GM06990 (cell line): ENCODE data around the gene SP3.

Experiments
- DNase-seq: peaks from one replicate; pipeline ENCODE4 v3.0.0-alpha.2; 2011; ENCODE audit not compliant: insufficient read length; ENCODE audit errors: extremely low read depth
- H3K27me3 ChIP-seq: replicated peaks from 2 replicates; pipeline ENCODE4 v1.6.0; 2011; ENCODE audit warnings: low read length; ENCODE audit not compliant: control insufficient read depth, insufficient read depth
- H3K36me3 ChIP-seq: 2 replicates; pipeline ENCODE4 v1.5.1; 2011; ENCODE audit warnings: low read length; ENCODE audit not compliant: control insufficient read depth, insufficient read depth
- H3K4me3 ChIP-seq: replicated peaks from 2 replicates; pipeline ENCODE4 v1.5.1; 2011; ENCODE audit warnings: low read depth, mild to moderate bottlenecking, control low read depth, low read length
- TF ChIP-seq, protein P1 (sequence below): IDR thresholded peaks from 2 replicates; pipeline ENCODE4 v1.5.1; 2011; ENCODE audit warnings: low read length, control low read depth, mild to moderate bottlenecking, inconsistent platforms; ENCODE audit not compliant: insufficient read depth, poor library complexity, severe bottlenecking

SP3 gene

DNA sequence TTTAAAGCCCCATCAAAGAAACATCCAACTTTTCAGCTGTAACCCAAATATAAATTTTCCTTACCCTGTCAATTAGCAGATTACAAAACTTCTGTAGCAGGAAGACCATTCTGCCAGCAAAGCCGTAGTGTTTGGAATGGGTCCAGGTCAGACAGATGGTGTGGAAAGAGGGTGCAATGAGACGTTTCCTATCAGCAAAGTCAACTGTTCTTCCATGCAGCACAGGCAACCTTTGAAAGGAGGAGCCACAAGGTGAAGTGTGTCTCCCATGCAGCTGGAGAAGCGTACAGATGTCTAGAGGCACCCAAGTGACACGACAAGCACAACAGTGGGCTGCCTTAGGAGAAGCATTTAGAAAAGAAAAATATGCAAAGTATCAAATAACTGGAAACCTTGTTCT is 83.7 kb downstream of the SP3 start:
- DNase-seq, result no peak
- Histone ChIP-seq H3K36me3 (no peaks in the 10 kb centered on the region), H3K4me3 (no peak overlapping the region), H3K27me3 (no peaks in the 10 kb centered on the region)
- TF ChIP-seq, protein P1, sequence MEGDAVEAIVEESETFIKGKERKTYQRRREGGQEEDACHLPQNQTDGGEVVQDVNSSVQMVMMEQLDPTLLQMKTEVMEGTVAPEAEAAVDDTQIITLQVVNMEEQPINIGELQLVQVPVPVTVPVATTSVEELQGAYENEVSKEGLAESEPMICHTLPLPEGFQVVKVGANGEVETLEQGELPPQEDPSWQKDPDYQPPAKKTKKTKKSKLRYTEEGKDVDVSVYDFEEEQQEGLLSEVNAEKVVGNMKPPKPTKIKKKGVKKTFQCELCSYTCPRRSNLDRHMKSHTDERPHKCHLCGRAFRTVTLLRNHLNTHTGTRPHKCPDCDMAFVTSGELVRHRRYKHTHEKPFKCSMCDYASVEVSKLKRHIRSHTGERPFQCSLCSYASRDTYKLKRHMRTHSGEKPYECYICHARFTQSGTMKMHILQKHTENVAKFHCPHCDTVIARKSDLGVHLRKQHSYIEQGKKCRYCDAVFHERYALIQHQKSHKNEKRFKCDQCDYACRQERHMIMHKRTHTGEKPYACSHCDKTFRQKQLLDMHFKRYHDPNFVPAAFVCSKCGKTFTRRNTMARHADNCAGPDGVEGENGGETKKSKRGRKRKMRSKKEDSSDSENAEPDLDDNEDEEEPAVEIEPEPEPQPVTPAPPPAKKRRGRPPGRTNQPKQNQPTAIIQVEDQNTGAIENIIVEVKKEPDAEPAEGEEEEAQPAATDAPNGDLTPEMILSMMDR, result no peak

DNA sequence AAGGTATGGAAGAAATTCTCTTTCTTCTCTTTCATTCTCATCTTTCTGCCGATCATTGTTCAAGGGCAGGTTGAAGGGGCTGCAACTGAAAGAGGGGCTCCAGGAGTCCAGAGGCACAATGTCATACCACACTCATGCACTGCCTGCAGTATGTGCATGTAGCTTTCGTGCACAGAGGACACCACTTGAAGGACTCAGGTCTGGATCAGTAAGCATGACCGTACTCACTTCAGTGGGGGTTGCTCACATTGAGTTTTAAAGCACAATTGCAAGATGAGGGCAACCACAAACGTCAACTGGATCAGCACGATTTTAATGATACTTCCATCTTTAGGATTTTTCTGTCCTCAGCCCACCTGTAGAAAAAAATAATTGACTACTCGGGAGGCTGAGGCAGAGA is 84.6 kb downstream of the SP3 start:
- no peaks in the 10 kb centered on the region for H3K36me3 ChIP-seq
- H3K27me3 ChIP-seq, result no peaks in the 10 kb centered on the region
- no peak for DNase-seq
- no peak overlapping the region for H3K4me3 ChIP-seq
- TF ChIP-seq, protein P1, result no peak

DNA sequence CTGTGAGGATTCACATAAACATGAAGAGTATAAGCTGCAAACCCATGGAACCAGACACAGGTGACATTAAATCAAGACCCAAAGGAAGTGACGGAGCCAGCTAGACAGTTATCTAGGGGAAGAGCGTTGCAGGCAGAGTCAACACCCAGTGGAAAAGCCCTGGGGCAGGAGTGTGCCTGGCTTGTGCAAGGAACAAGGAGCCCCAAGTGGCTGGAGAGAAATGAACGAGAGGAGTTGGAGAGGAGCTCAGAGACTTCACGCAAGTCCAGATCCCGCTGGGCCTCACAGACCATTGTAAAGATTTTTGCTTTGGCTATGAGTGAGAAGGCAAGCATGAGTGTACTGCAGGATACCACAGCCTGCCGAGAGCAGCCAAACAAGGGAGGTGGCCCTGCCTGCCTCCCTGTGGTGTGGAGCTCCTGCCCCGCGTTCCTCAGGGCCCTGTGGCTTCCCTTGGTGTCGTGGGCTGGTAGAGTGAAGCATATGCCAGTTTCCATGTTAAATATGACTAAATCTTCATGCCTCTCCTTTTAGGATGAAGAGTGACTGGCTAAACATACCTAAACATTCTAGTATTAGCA is 88.2 kb downstream of the SP3 start:
- DNase-seq, result no peak
- H3K36me3 ChIP-seq, result no peaks in the 10 kb centered on the region
- no peak overlapping the region for H3K4me3 ChIP-seq
- TF ChIP-seq, protein P1, result no peak
- no peaks in the 10 kb centered on the region for H3K27me3 ChIP-seq

DNA sequence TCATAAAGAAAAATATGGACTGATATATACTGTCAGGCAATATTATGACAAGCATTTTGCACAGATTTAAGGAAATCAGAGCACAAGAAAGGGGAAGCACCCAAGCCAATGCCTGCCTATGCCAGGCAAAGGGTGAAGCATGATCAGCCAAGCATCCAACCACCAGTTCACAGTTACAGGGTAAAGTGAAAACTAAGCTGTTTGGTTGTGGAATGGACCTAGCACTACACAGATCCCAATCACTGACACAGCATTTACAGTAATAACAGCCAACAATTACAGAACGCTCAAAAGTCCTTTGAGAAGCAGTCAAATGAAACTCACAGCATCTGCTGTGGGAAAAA is 90.3 kb downstream of the SP3 start:
- Histone ChIP-seq H3K36me3 (no peaks in the 10 kb centered on the region), H3K27me3 (no peaks in the 10 kb centered on the region), H3K4me3 (no peak overlapping the region)
- peak; percentile 24 for DNase-seq
- TF ChIP-seq, protein P1, result no peak

DNA sequence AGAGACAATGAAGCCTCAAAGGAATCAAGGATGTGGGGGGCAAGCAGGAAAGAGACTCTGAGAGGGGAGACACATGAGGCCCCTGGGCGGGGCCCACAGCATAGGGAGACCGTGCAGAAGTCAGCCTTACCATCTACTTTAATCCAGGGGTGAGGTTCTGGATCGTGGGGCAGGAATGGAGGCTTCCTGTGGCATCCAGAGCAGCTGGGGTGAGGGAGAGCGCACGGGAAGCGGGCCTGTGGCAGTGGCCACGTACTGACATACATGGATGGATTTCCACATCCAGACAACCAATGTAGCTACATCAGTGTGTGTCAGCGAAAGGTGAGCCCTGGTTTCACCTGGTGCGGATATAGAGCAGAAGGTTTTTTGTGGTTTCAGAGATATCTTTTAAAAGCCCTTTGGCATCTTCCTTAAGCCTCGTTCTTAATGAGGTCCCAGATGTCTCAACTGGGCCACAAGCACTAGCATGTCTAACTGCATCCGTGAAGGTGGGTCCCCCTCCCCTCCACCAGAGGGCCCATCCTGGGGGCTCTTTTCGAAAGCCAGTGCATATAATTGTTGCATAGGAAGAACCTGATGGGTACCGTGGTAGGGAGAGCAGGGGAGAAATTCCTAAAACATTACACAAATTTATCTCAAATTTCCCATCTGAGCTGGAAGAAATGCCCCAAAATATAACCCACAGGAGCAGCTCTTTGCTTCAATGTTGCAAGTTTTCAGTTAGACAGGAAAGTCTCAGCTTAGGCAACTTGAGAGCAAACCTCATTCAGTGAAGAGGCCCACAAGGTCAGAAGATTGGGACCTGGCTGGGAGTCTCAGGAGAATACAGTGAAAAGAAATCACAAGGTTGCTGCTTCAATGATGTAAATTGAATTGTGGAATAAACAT is 90.9 kb downstream of the SP3 start:
- no peaks in the 10 kb centered on the region for H3K36me3 ChIP-seq
- no peaks in the 10 kb centered on the region for H3K27me3 ChIP-seq
- TF ChIP-seq, protein P1, result peak; percentile 14
- no peak overlapping the region for H3K4me3 ChIP-seq
- DNase-seq, result peak; percentile 18
